HepG2 (cell line): Measurements from ENCODE around the gene ODAD4. TPM values are rescaled to one million over a fixed set of nuclear protein-coding genes. Genes with fewer than 3 reads are reported as not detected.

ENCODE experiments used
- AGO2 ChIP-seq: fragments of 200-400 bp; formaldehyde crosslinking; optimal IDR thresholded peaks from 2 replicates; pipeline ENCODE3; 2017; ENCODE audit warnings: mild to moderate bottlenecking, low read depth, low read length, moderate library complexity
- AHDC1 ChIP-seq: sonication (generic); formaldehyde crosslinking; IDR thresholded peaks from 2 replicates; pipeline ENCODE4 v1.5.1; 2020; ENCODE audit warnings: mild to moderate bottlenecking, missing genetic modification reagents, borderline replicate concordance
- CHD4 ChIP-seq: fragments of 200-600 bp; sonication (generic); IDR thresholded peaks from 2 replicates; pipeline ENCODE4 v1.7.0; 2017; ENCODE audit warnings: mild to moderate bottlenecking, low read length, borderline replicate concordance
- DRAP1 ChIP-seq: IDR thresholded peaks from 2 replicates; pipeline ENCODE4 v1.6.1; 2016; ENCODE audit warnings: missing genetic modification reagents, missing compliant biosample characterization
- EHMT2 ChIP-seq: fragments of 200-600 bp; sonication (generic); IDR thresholded peaks from 2 replicates; pipeline ENCODE4 v1.7.0; 2017; ENCODE audit warnings: antibody characterized with exemption, low read depth, low read length, borderline replicate concordance
- FOSL1 ChIP-seq: sonication (generic); formaldehyde crosslinking; IDR thresholded peaks from 2 replicates; pipeline ENCODE4 v1.9.0; 2021; ENCODE audit warnings: missing genetic modification reagents, borderline replicate concordance
- FOSL2 ChIP-seq: sonication (generic); formaldehyde crosslinking; IDR thresholded peaks from 2 replicates; pipeline ENCODE4 v1.4.0; 2020; ENCODE audit warnings: missing genetic modification reagents
- KAT8 ChIP-seq: IDR thresholded peaks from 2 replicates; pipeline ENCODE4 v1.6.1; 2016; ENCODE audit warnings: missing genetic modification reagents, missing compliant biosample characterization
- MBD4 ChIP-seq: IDR thresholded peaks from 2 replicates; pipeline ENCODE4 v1.6.1; 2012; ENCODE audit warnings: low read length, inconsistent platforms, borderline replicate concordance
- PAXIP1 ChIP-seq: sonication (generic); formaldehyde crosslinking; conservative IDR thresholded peaks from 2 replicates; pipeline ENCODE4 v1.4.0; 2020; ENCODE audit warnings: mild to moderate bottlenecking, missing genetic modification reagents, moderate library complexity
- SALL1 ChIP-seq: sonication (generic); formaldehyde crosslinking; IDR thresholded peaks from 2 replicates; pipeline ENCODE4 v1.8.0; 2022; ENCODE audit warnings: mild to moderate bottlenecking, missing genetic modification reagents
- TEAD3 ChIP-seq: optimal IDR thresholded peaks from 2 replicates; pipeline ENCODE3; 2016; ENCODE audit warnings: borderline replicate concordance
- ZBTB34 ChIP-seq: sonication (generic); formaldehyde crosslinking; IDR thresholded peaks from 2 replicates; pipeline ENCODE4 v1.8.0; 2022; ENCODE audit warnings: mild to moderate bottlenecking, missing genetic modification reagents
- ZBTB8A ChIP-seq: sonication (generic); formaldehyde crosslinking; IDR thresholded peaks from 2 replicates; pipeline ENCODE4 v1.4.0; 2020; ENCODE audit warnings: mild to moderate bottlenecking, low read depth, missing genetic modification reagents, borderline replicate concordance
- ZNF34 ChIP-seq: sonication (generic); formaldehyde crosslinking; IDR thresholded peaks from 2 replicates; pipeline ENCODE4 v1.4.0; 2020; ENCODE audit warnings: mild to moderate bottlenecking, missing genetic modification reagents, borderline replicate concordance
- ZSCAN5A ChIP-seq: sonication (generic); formaldehyde crosslinking; IDR thresholded peaks from 2 replicates; pipeline ENCODE4 v1.8.0; 2022; ENCODE audit warnings: mild to moderate bottlenecking, missing genetic modification reagents, borderline replicate concordance
- polyA plus RNA-seq, 8 experiments: library from polyadenylated mRNA; depleted of rRNA in 3 of 8; stranded (reverse) in 7 of 8; unstranded in 1 of 8; fragments of >200 nt; fragmentation: Illumina TruSeq in 4 of 8; extraction: Trizol in 4 of 8; gene quantifications; 2 replicates each; pipeline versions ENCODE4 v1.2.1 to v1.2.3, GENCODE V29; 2011 to 2016; ENCODE audit warnings: low read depth in 4 of 8, missing spikeins in 1 of 8, mixed read lengths in 1 of 8; ENCODE audit not compliant: insufficient read depth in 1 of 8
- total RNA-seq, 5 experiments: library from RNA; depleted of rRNA; stranded (reverse); fragments of >200 nt; fragmentation: Illumina TruSeq; extraction: Trizol; gene quantifications; 2 replicates each; pipeline ENCODE4 v1.2.3, GENCODE V29; 2016; ENCODE audit warnings: low read depth in 1 of 5

ODAD4 gene
- total and polyA plus RNA-seq, 2 of the 13 experiments (the other 11 are each of a cell fraction or from before 2014, with no cell fraction given) = 0.48 to 0.53 TPM

GRCh38 chr17:42002792-42003301 lies 72.4 kb downstream of the ODAD4 start (continued):
- TF ChIP-seq FOSL1 (CRISPR knock-in tag) = peak; percentile 18; the same call in 1 of the 2 replicates
- peak; percentile 51 for TF ChIP-seq TEAD3 (CRISPR knock-in tag)
- peak; percentile 42; the same call in 1 of the 2 replicates for TF ChIP-seq SALL1
- TF ChIP-seq CHD4 = peak; percentile 67; the same call in 1 of the 2 replicates
- 0 out of 2 replicates have a peak, but pooled peaks have one; percentile 60 for TF ChIP-seq ZSCAN5A
- TF ChIP-seq EHMT2 = 0 out of 2 replicates have a peak, but pooled peaks have one; percentile 53
- TF ChIP-seq AHDC1 = peak; percentile 42; the same call in 1 of the 2 replicates
- TF ChIP-seq DRAP1 (CRISPR knock-in tag) = peak; percentile 26; the same call in 1 of the 2 replicates
- TF ChIP-seq PAXIP1 (CRISPR knock-in tag) = peak; percentile 77
- 0 out of 2 replicates have a peak, but pooled peaks have one; percentile 49 for TF ChIP-seq MBD4
- no peak for TF ChIP-seq ZBTB8A (CRISPR knock-in tag)
- 0 out of 2 replicates have a peak, but pooled peaks have one; percentile 21 for TF ChIP-seq KAT8 (CRISPR knock-in tag)
- TF ChIP-seq AGO2 = no peak
- TF ChIP-seq ZBTB34 (CRISPR knock-in tag) = peak; percentile 57; the same call in 1 of the 2 replicates
- TF ChIP-seq FOSL2 (CRISPR knock-in tag) = peak; percentile 55
- no peak for TF ChIP-seq ZNF34 (CRISPR knock-in tag)
